ENCODE results near the gene FCSK.

DNA sequence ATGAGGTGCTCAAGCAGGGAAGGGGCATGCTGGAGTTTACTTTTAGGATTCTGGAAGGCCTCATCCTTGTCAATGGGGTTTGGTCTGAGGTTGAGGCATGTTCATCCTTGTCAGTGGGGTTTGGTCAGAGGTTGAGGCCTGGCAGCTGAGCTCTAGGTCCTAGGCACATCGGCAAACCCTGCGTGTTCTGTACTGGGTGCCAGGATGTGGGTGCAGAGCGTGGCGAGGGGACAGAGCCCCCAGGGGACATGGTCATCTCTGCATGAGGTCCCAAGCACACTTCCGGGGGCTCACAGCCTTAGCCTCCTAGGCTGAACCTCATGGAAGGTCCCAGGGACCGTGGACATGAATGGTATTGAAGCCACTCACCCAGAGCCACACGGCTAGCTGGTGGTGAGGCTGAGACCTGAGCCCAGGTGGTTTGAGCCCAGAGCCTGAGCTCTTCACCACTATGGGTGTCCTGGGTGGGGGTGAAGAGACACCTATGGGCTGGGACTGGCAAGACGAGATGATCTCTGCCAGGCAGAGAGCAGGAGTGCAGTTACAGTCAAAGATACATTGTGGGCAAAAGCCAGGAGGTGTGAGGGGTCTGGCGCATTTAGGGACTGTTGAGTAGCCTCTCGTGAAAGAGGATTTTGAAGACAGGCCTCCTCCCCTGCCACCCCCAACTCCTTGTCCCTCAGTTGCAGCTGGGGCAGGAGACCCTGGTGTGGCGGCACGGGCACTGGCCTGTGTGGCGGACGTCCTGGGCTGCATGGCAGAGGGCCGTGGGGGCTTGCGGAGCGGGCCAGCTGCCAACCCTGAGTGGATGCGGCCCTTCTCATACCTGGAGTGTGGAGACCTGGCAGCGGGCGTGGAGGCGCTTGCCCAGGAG is 19.3 kb downstream of the FCSK start:
- TF ChIP-seq, protein P1, sequence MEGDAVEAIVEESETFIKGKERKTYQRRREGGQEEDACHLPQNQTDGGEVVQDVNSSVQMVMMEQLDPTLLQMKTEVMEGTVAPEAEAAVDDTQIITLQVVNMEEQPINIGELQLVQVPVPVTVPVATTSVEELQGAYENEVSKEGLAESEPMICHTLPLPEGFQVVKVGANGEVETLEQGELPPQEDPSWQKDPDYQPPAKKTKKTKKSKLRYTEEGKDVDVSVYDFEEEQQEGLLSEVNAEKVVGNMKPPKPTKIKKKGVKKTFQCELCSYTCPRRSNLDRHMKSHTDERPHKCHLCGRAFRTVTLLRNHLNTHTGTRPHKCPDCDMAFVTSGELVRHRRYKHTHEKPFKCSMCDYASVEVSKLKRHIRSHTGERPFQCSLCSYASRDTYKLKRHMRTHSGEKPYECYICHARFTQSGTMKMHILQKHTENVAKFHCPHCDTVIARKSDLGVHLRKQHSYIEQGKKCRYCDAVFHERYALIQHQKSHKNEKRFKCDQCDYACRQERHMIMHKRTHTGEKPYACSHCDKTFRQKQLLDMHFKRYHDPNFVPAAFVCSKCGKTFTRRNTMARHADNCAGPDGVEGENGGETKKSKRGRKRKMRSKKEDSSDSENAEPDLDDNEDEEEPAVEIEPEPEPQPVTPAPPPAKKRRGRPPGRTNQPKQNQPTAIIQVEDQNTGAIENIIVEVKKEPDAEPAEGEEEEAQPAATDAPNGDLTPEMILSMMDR (IDR thresholded peaks at IDR 0.05), result no peak
- TF ChIP-seq POLR2A (IDR thresholded peaks at IDR 0.05) (no peak), POLR2AphosphoS5 (IDR thresholded peaks at IDR 0.05; ENCODE audit: insufficient read depth in 1 of 2, low read depth in 1 of 2) (no peak)

Data from vagina (tissue), 2 donors.